ENCODE measurements around the gene CCDC154.
"Not testable (repeated sequence)": the region's sequence is repeated elsewhere in the genome, so short reads cannot be mapped to it uniquely, and the experiment has no call there.

CCDC154 gene

GRCh38 chr16:1443403-1443973, 868 bp downstream of the CCDC154 start:
- Histone ChIP-seq H3K36me3 (ENCODE audit: control insufficient read depth, insufficient read depth, low read length) (peaks cover 20% of the 10 kb centered on the region), H3K4me1 (ENCODE audit: control insufficient read depth, insufficient read depth, low read length) (no peaks in the 10 kb centered on the region), H3K27me3 (ENCODE audit: control insufficient read depth, insufficient read depth, low read length) (no peaks in the 10 kb centered on the region), H3K27ac (ENCODE audit: low read depth, low read length) (no peak overlapping the region), H3K9me3 (ENCODE audit: control insufficient read depth, insufficient read depth, low read length) (no peaks in the 10 kb centered on the region), H3K9ac (ENCODE audit: low read depth, low read length) (no peak overlapping the region), H3K4me3 (ENCODE audit: low read depth, low read length) (no peak overlapping the region)

GRCh38 chr16:1442697-1443096, 1.7 kb downstream of the CCDC154 start:
- no peak overlapping the region for H3K27ac ChIP-seq (ENCODE audit: low read depth, low read length)
- H3K4me1 ChIP-seq (ENCODE audit: control insufficient read depth, insufficient read depth, low read length): no peaks in the 10 kb centered on the region
- H3K36me3 ChIP-seq (ENCODE audit: control insufficient read depth, insufficient read depth, low read length): peaks cover 13% of the 10 kb centered on the region; the same call in 1 of the 2 replicates
- no peaks in the 10 kb centered on the region for H3K9me3 ChIP-seq (ENCODE audit: control insufficient read depth, insufficient read depth, low read length)
- no peak overlapping the region for H3K4me3 ChIP-seq (ENCODE audit: low read depth, low read length)
- H3K27me3 ChIP-seq (ENCODE audit: control insufficient read depth, insufficient read depth, low read length): no peaks in the 10 kb centered on the region
- no peak overlapping the region for H3K9ac ChIP-seq (ENCODE audit: low read depth, low read length)

- Histone ChIP-seq H3K27ac (ENCODE audit: low read depth, low read length) (no peak overlapping the region), H3K27me3 (ENCODE audit: control insufficient read depth, insufficient read depth, low read length) (no peaks in the 10 kb centered on the region), H3K9me3 (ENCODE audit: control insufficient read depth, insufficient read depth, low read length) (no peaks in the 10 kb centered on the region), H3K9ac (ENCODE audit: low read depth, low read length) (no peak overlapping the region), H3K4me3 (ENCODE audit: low read depth, low read length) (no peak overlapping the region), H3K4me1 (ENCODE audit: control insufficient read depth, insufficient read depth, low read length) (no peaks in the 10 kb centered on the region), H3K36me3 (ENCODE audit: control insufficient read depth, insufficient read depth, low read length) (peaks cover 9% of the 10 kb centered on the region; the same call in 1 of the 2 replicates)
Measured at GRCh38 chr16:1441391-1441829, 2.9 kb downstream of the CCDC154 start.

- not testable (repeated sequence) for H3K4me1 ChIP-seq (ENCODE audit: control insufficient read depth, insufficient read depth, low read length); H3K36me3 ChIP-seq (ENCODE audit: control insufficient read depth, insufficient read depth, low read length); H3K9me3 ChIP-seq (ENCODE audit: control insufficient read depth, insufficient read depth, low read length); H3K27me3 ChIP-seq (ENCODE audit: control insufficient read depth, insufficient read depth, low read length); H3K27ac ChIP-seq (ENCODE audit: low read depth, low read length); H3K9ac ChIP-seq (ENCODE audit: low read depth, low read length); H3K4me3 ChIP-seq (ENCODE audit: low read depth, low read length)
Measured at GRCh38 chr16:1439699-1440074, 4.7 kb downstream of the CCDC154 start.

- Histone ChIP-seq H3K9me3 (ENCODE audit: control insufficient read depth, insufficient read depth, low read length) (no peaks in the 10 kb centered on the region), H3K27me3 (ENCODE audit: control insufficient read depth, insufficient read depth, low read length) (no peaks in the 10 kb centered on the region), H3K27ac (ENCODE audit: low read depth, low read length) (no peak overlapping the region), H3K4me1 (ENCODE audit: control insufficient read depth, insufficient read depth, low read length) (no peaks in the 10 kb centered on the region), H3K9ac (ENCODE audit: low read depth, low read length) (no peak overlapping the region), H3K4me3 (ENCODE audit: low read depth, low read length) (no peak overlapping the region), H3K36me3 (ENCODE audit: control insufficient read depth, insufficient read depth, low read length) (no peaks in the 10 kb centered on the region)
Measured at GRCh38 chr16:1439058-1439698, 5.2 kb downstream of the CCDC154 start.

- Histone ChIP-seq H3K27me3 (ENCODE audit: control insufficient read depth, insufficient read depth, low read length) (no peaks in the 10 kb centered on the region), H3K27ac (ENCODE audit: low read depth, low read length) (no peak overlapping the region), H3K4me1 (ENCODE audit: control insufficient read depth, insufficient read depth, low read length) (no peaks in the 10 kb centered on the region), H3K9me3 (ENCODE audit: control insufficient read depth, insufficient read depth, low read length) (no peaks in the 10 kb centered on the region), H3K4me3 (ENCODE audit: low read depth, low read length) (no peak overlapping the region), H3K9ac (ENCODE audit: low read depth, low read length) (no peak overlapping the region), H3K36me3 (ENCODE audit: control insufficient read depth, insufficient read depth, low read length) (no peaks in the 10 kb centered on the region)
Measured at GRCh38 chr16:1438229-1439057, 5.9 kb downstream of the CCDC154 start.

GRCh38 chr16:1437606-1438005, 6.8 kb downstream of the CCDC154 start:
- H3K4me3 ChIP-seq (ENCODE audit: low read depth, low read length): no peak overlapping the region
- no peaks in the 10 kb centered on the region for H3K9me3 ChIP-seq (ENCODE audit: control insufficient read depth, insufficient read depth, low read length)
- H3K27ac ChIP-seq (ENCODE audit: low read depth, low read length): no peak overlapping the region
- no peaks in the 10 kb centered on the region for H3K36me3 ChIP-seq (ENCODE audit: control insufficient read depth, insufficient read depth, low read length)
- H3K4me1 ChIP-seq (ENCODE audit: control insufficient read depth, insufficient read depth, low read length): no peaks in the 10 kb centered on the region
- no peak overlapping the region for H3K9ac ChIP-seq (ENCODE audit: low read depth, low read length)
- no peaks in the 10 kb centered on the region for H3K27me3 ChIP-seq (ENCODE audit: control insufficient read depth, insufficient read depth, low read length)

GRCh38 chr16:1436731-1437355, 7.5 kb downstream of the CCDC154 start:
- H3K4me1 ChIP-seq (ENCODE audit: control insufficient read depth, insufficient read depth, low read length): no peaks in the 10 kb centered on the region
- no peak overlapping the region for H3K9ac ChIP-seq (ENCODE audit: low read depth, low read length)
- H3K9me3 ChIP-seq (ENCODE audit: control insufficient read depth, insufficient read depth, low read length): no peaks in the 10 kb centered on the region
- no peaks in the 10 kb centered on the region for H3K36me3 ChIP-seq (ENCODE audit: control insufficient read depth, insufficient read depth, low read length)
- no peaks in the 10 kb centered on the region for H3K27me3 ChIP-seq (ENCODE audit: control insufficient read depth, insufficient read depth, low read length)
- H3K27ac ChIP-seq (ENCODE audit: low read depth, low read length): no peak overlapping the region
- H3K4me3 ChIP-seq (ENCODE audit: low read depth, low read length): no peak overlapping the region

- no peaks in the 10 kb centered on the region for H3K36me3 ChIP-seq (ENCODE audit: control insufficient read depth, insufficient read depth, low read length)
- no peaks in the 10 kb centered on the region for H3K9me3 ChIP-seq (ENCODE audit: control insufficient read depth, insufficient read depth, low read length)
- H3K4me3 ChIP-seq (ENCODE audit: low read depth, low read length): no peak overlapping the region
- H3K4me1 ChIP-seq (ENCODE audit: control insufficient read depth, insufficient read depth, low read length): no peaks in the 10 kb centered on the region
- H3K27me3 ChIP-seq (ENCODE audit: control insufficient read depth, insufficient read depth, low read length): no peaks in the 10 kb centered on the region
- no peak overlapping the region for H3K9ac ChIP-seq (ENCODE audit: low read depth, low read length)
- no peak overlapping the region for H3K27ac ChIP-seq (ENCODE audit: low read depth, low read length)
Measured at GRCh38 chr16:1435921-1436697, 8.2 kb downstream of the CCDC154 start.

- Histone ChIP-seq H3K27me3 (ENCODE audit: control insufficient read depth, insufficient read depth, low read length) (no peaks in the 10 kb centered on the region), H3K27ac (ENCODE audit: low read depth, low read length) (no peak overlapping the region), H3K4me3 (ENCODE audit: low read depth, low read length) (no peak overlapping the region), H3K9ac (ENCODE audit: low read depth, low read length) (no peak overlapping the region), H3K4me1 (ENCODE audit: control insufficient read depth, insufficient read depth, low read length) (no peaks in the 10 kb centered on the region), H3K36me3 (ENCODE audit: control insufficient read depth, insufficient read depth, low read length) (no peaks in the 10 kb centered on the region), H3K9me3 (ENCODE audit: control insufficient read depth, insufficient read depth, low read length) (no peaks in the 10 kb centered on the region)
Measured at GRCh38 chr16:1434644-1435592, 9.4 kb downstream of the CCDC154 start.

Measured in HUES48 (cell line).